GM19193 (cell line): ENCODE data around the gene NUDT14.

Experiments
- POLR2A ChIP-seq: IDR thresholded peaks from 4 replicates; pipeline ENCODE4 v1.6.1; 2011; ENCODE audit not compliant: insufficient read depth, insufficient read length; ENCODE audit errors: extremely low read depth

Gene NUDT14

DNA sequence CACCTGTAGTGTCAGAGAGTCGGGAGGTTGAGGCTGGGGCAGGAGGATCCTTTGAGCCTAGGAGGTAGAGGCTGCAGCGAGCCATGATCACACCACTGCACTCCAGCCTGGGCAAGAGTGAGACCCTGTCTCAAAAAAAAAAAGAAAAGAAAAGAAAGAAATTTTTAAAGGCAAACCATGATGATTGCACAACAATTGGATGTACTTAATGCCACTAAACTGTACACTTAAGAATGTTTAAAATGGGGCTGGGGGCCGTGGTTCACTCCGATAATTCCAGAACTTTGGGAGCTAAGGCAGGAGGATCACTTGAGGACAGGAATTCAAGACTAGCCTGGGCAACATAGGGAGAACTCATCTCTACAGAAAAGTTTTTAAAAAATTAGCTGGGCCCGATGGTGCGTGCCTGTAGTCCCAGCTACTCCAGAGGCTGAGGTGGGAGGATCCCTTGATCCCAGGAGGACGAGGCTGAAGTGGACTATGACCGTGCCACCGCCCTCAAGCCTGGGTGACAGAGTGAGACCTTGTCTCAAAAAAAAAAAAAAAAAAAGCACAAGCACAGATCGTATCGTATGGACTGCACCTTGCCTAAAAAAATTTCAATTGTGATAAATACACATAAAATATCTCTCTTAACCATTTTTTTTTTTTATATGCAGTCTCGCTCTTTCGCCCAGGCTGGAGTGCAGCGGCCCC is 45.3 kb downstream of the NUDT14 start:
- TF ChIP-seq POLR2A: no peak

DNA sequence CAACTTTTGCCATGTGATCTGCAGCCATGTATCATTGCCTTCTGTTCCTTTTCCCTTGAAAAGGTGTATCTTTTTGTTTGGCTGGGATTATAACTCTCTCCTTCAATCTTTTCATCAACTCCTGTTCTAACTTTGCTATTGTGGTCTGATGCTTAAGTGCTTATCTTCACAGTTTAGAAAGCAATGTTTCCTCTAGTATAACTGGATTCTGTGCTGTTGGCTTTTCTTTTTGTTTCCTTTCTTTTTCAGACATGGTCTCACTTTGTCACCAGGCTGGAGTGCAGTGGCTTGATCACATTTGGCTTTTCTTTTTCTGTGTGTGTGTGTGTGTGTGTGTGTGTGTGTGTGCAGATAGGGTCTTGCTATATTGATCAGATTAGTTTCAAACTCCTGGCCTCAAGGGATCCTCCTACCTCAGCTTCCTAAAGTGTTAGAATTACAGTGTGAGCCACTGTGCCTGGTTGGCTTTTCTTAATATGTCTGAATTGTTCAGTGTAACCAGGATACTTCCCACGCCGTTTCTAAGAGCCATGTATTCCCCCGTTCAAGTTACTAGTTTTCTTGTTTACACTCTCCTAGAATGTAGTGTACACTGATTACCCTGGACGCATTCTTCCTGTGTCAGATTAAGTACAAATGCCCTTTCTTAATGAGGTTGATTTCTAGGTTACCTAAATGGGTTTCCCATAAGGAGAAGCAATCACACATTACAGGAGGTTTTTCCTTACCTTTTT is 48.0 kb downstream of the NUDT14 start:
- no peak for TF ChIP-seq POLR2A

DNA sequence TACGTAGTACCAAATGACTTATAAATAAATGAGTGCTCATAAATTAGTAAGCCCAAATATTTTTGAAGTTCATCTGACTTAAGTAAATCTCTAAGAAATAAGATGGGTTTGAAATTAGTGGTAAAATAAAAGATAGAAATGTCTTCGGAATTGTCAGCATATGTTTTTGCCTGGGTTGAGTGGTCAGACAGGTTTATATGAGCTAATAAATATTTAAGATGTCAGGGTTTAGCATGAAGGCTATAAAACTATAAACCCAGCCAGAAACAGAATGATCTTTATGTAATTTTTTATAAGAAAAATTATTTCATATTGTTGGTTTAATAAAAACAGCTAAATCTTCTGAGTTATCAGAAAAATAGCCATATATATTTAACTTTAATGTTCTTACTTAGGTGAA is 49.9 kb downstream of the NUDT14 start:
- no peak for TF ChIP-seq POLR2A

- TF ChIP-seq POLR2A: no peak
Measured at GRCh38 chr14:105128059-105128458, 53.1 kb downstream of the NUDT14 start.

DNA sequence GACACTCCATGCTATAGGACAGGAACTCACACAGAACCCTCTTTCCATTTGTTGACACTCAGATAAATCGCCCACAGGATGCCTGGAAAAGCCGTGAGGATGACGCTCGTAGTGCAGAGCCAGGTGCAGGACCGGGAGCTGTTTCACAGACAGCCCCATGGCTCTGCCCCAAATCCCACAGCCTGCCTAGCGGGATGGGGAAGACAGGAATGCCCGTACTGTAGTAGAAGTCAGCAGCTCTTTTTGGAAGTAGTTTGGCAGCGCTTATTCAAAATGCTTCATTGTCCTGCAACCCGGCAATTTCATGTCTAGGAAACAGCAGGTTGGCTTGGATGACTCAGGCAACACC is 54.2 kb downstream of the NUDT14 start:
- TF ChIP-seq POLR2A: no peak

DNA sequence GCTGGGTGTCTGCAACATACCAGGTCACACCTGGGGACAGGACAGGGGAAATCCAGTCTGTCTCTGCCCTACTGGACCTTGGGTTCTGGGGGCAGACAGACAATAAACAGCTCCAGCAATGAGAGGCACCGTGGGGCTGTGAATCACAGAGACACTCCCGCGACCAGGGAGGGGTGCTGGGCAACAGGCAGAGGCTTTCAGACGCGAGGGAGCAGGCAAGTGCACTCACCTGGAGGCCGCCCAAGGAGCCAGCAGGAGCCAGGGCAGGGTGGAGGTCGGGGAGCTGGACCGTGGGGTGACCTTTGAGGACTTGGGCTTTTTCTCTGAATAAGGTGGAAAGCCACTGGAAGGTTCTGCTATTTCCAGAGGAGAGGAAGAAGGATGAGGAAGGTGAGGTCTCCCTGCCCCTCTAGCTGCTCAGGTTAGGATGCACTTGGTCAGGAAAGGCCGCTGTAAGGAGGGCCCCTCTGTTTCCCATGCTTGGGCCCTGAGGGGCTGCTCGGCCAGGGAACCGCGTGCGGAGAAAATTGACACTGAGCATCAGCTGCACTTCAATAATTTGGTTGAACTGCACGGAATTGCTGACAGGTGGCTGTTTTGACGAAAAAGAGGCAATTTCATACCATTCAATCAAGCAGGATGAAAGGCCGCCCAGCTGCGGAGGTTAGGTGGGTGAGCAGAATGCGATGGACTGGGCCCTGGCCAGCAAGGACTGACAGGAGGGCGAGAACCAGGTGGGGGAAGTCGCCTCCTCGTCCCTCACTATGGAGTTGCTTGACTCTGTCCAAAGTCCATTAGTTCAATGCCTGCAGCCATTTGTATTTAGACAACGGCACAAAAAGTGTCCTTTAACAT is 54.8 kb downstream of the NUDT14 start:
- TF ChIP-seq POLR2A: no peak

GRCh38 chr14:105124823-105125222 is 56.3 kb downstream of the NUDT14 start:
- TF ChIP-seq POLR2A: no peak

GRCh38 chr14:105123981-105124765 is 56.9 kb downstream of the NUDT14 start:
- no peak for TF ChIP-seq POLR2A

DNA sequence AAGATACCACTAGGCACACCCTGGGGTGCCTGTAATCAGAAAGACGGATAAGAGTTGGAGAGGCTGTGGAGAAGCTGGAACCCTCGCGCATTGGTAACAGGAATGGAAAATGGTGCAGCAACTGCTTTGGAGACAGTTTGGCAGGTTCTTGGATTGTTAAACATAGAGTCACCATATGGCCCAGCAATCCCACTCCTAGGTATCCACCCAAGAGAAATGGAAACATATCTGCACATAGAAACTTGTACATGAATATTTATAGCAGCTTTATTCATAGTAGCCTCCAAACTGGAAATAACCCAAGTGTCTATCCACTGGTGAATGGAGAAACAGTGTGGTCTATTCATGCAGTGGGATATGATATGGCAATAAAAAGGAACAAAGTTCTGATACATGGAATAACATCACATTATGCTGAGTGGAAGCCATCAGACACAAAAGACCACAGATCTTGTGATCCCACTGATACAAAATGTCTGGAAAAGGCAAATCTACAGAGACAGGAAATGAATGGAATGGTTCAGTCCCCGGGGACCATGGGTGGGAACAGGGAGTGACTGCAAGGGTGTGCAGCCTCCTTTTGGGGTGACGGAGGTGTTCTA is 57.9 kb downstream of the NUDT14 start:
- no peak for TF ChIP-seq POLR2A
